HG02943 (cell line): ENCODE data around the gene FOXN3.
A peak's percentile ranks its signal among the peaks of the same experiment; 100 is the strongest.

Experiments used
- ATAC-seq: cut with Tn5 transposase; IDR thresholded peaks from one replicate; pipeline ENCODE4 v1.9.1; 2021; ENCODE audit warnings: mild to moderate bottlenecking, low read depth, moderate library complexity; ENCODE audit not compliant: unreplicated experiment

FOXN3 gene

GRCh38 chr14:89417091-89417464, at the start of gene FOXN3:
Gene FOXN3 (minus strand): TSS chr14:89417233. CDS start chr14:89412476, 4,757 bp downstream.
- peak; percentile 37 for ATAC-seq

GRCh38 chr14:89466484-89466883, 49.5 kb upstream of the FOXN3 start:
- no peak for ATAC-seq

GRCh38 chr14:89465876-89466275, 48.8 kb upstream of the FOXN3 start:
- ATAC-seq, result no peak

GRCh38 chr14:89461256-89461655, 44.2 kb upstream of the FOXN3 start:
- ATAC-seq, result no peak

- ATAC-seq, result no peak
Measured at GRCh38 chr14:89458713-89459420, 41.8 kb upstream of the FOXN3 start.

GRCh38 chr14:89457007-89457406, 40.0 kb upstream of the FOXN3 start:
- ATAC-seq, result no peak

- no peak for ATAC-seq
Measured at GRCh38 chr14:89455412-89455811, 38.4 kb upstream of the FOXN3 start.

- ATAC-seq, result no peak
Measured at GRCh38 chr14:89454996-89455395, 38.0 kb upstream of the FOXN3 start.

GRCh38 chr14:89452281-89452680, 35.2 kb upstream of the FOXN3 start:
- ATAC-seq, result no peak

GRCh38 chr14:89451229-89451628, 34.2 kb upstream of the FOXN3 start:
- ATAC-seq, result no peak

- ATAC-seq, result no peak
Measured at GRCh38 chr14:89447182-89447944, 30.3 kb upstream of the FOXN3 start.

- no peak for ATAC-seq
Measured at GRCh38 chr14:89445273-89445973, 28.4 kb upstream of the FOXN3 start.

- ATAC-seq, result no peak
Measured at GRCh38 chr14:89444516-89445125, 27.6 kb upstream of the FOXN3 start.

GRCh38 chr14:89444044-89444443, 27.0 kb upstream of the FOXN3 start:
- no peak for ATAC-seq

- no peak for ATAC-seq
Measured at GRCh38 chr14:89443042-89443629, 26.1 kb upstream of the FOXN3 start.

GRCh38 chr14:89442280-89442679, 25.2 kb upstream of the FOXN3 start:
- ATAC-seq, result no peak

GRCh38 chr14:89440986-89441909, 24.2 kb upstream of the FOXN3 start:
- ATAC-seq, result no peak

GRCh38 chr14:89435892-89436656, 19.0 kb upstream of the FOXN3 start:
- no peak for ATAC-seq

GRCh38 chr14:89435492-89435891, 18.5 kb upstream of the FOXN3 start:
- no peak for ATAC-seq
